Activated T-helper 2 cell treated with anti-CD3 and anti-CD28 coated beads, Interferon-gamma antibody, Interleukin-2, Interleukin-4, amounts not matched to agents 10 μg/mL and 5 μg/mL and 100 μg/mL, durations not matched to agents 14 hours and 24 hours and 36 hours (primary cell): ENCODE data around the gene DDX31. TPM values are rescaled to one million over a fixed set of nuclear protein-coding genes. Genes with fewer than 3 reads are reported as not detected.

ENCODE experiments used
- total RNA-seq: library from RNA; stranded (reverse); gene quantifications from 2 replicates; pipeline ENCODE4 v1.2.3, GENCODE V29; 2022

Gene DDX31
- total RNA-seq, 1 donor from 2014 or later: 25.7 TPM

Other genes with a start within 250 kb of the DDX31 start
- not detected in 2 replicates for gene BARHL1, start 87.4 kb downstream of the DDX31 start, total RNA-seq
- 17.7 and 17.8 TPM in 2 replicates for gene GTF3C4, start 481 bp upstream of the DDX31 start, total RNA-seq
- gene AK8, start 208.3 kb upstream of the DDX31 start, total RNA-seq: not detected in 2 replicates
- gene SPACA9, start 208.9 kb upstream of the DDX31 start, total RNA-seq: 1.1 and 1.3 TPM in 2 replicates